ENCODE results near the gene ZNF536. TPM values are rescaled to one million over a fixed set of nuclear protein-coding genes. Genes with fewer than 3 reads are reported as not detected.

The ZNF536 gene
- total and polyA plus RNA-seq, 2 of the 13 experiments (the other 11 are each of a cell fraction or from before 2014, with no cell fraction given) = not detected

GRCh38 chr19:30547246-30547645 lies 175.1 kb downstream of the ZNF536 start:
- in situ Hi-C loops (cut with HindIII; ENCODE audit: extremely low pct_ligation_motif_present, low pct_unique_long_range_greater_than_20kb) (no loop called here), intact Hi-C loops (cut with micrococcal nuclease; ENCODE audit: unreplicated experiment) (no loop called here)
- CTCF ChIA-PET (ENCODE audit: low intra/inter-chr PET ratio, low total read pairs) = no interaction called here
- 50% methylated on average over 2 of the region's 2 CpGs for WGBS (ENCODE audit: low lambda C conversion rate)
- POLR2A ChIA-PET = no interaction called here
- DNase-seq (ENCODE audit: low spot score) (no peak), FAIRE-seq (no peak), ATAC-seq (no peak)
- H3K36me3 ChIP-seq (replicated peaks in 1 of 2; ENCODE audit: control insufficient read depth in 1 of 2, insufficient read depth in 2 of 2, low read length in 2 of 2) = no peaks in the 10 kb centered on the region
- H3K9ac ChIP-seq (ENCODE audit: insufficient read depth, low read depth, low read length) = no peak overlapping the region
- H2AFZ ChIP-seq (ENCODE audit: low read length) = no peak overlapping the region
- H4K20me1 ChIP-seq (ENCODE audit: insufficient read depth, low read length) = no peaks in the 10 kb centered on the region
- no TSS peak for BruUV-seq (replicated peaks)
- no peak overlapping the region for H3K27ac ChIP-seq (ENCODE audit: extremely low read length, insufficient read depth, low read length)
- H3K9me3 ChIP-seq (ENCODE audit: low read length) = no peaks in the 10 kb centered on the region
- peaks cover 0 to 15% of the 10 kb centered on the region in 2 experiments; a peak in 2 of 5 replicates for H3K27me3 ChIP-seq (ENCODE audit: control insufficient read depth in 1 of 2, insufficient read depth in 2 of 2, low read length in 2 of 2)
- no peaks in the 10 kb centered on the region for H3K79me2 ChIP-seq (ENCODE audit: insufficient read depth, low read length)
- H3K4me2 ChIP-seq (ENCODE audit: low read depth, low read length) = no peak overlapping the region
- H3K4me1 ChIP-seq (ENCODE audit: insufficient read depth, low read length) = no peaks in the 10 kb centered on the region
- no peak overlapping the region for H3K4me3 ChIP-seq (replicated peaks in 1 of 3; ENCODE audit: insufficient read depth in 1 of 3, low read depth in 2 of 3, low read length in 3 of 3)
- TF ChIP-seq PAXIP1 (CRISPR knock-in tag; conservative IDR thresholded peaks at IDR 0.05) = no peak
- TF ChIP-seq SRSF4 (IDR thresholded peaks at IDR 0.05; ENCODE audit: low read depth, low read length, poor library complexity, severe bottlenecking) = no peak
- no peak for TF ChIP-seq ZFP36L2 (CRISPR knock-in tag; IDR thresholded peaks at IDR 0.05)
- TF ChIP-seq NAIF1 (CRISPR knock-in tag; IDR thresholded peaks at IDR 0.05; ENCODE audit: borderline replicate concordance) = no peak
- no peak for TF ChIP-seq MYNN (CRISPR knock-in tag; IDR thresholded peaks at IDR 0.05; ENCODE audit: low read depth)
- no peak for TF ChIP-seq ZBTB39 (CRISPR knock-in tag; IDR thresholded peaks at IDR 0.05)
- TF ChIP-seq ZNF816 (CRISPR knock-in tag; IDR thresholded peaks at IDR 0.05; ENCODE audit: borderline replicate concordance) = no peak
- no peak for TF ChIP-seq GATA4 (IDR thresholded peaks at IDR 0.05; ENCODE audit: borderline replicate concordance, low read depth)
- no peak for TF ChIP-seq GMEB1 (CRISPR knock-in tag; IDR thresholded peaks at IDR 0.05; ENCODE audit: borderline replicate concordance)
- no peak for TF ChIP-seq FOXA1 (IDR thresholded peaks at IDR 0.05)
- no peak for TF ChIP-seq FOXA1 (CRISPR knock-in tag; IDR thresholded peaks at IDR 0.05)
- TF ChIP-seq TFDP2 (CRISPR knock-in tag; IDR thresholded peaks at IDR 0.05) = no peak
- TF ChIP-seq ZNF773 (CRISPR knock-in tag; IDR thresholded peaks at IDR 0.05; ENCODE audit: borderline replicate concordance) = no peak
- no peak for TF ChIP-seq SMARCE1 (IDR thresholded peaks at IDR 0.05; ENCODE audit: borderline replicate concordance)
